IMR-90 (cell line): Measurements from ENCODE around the gene TMEM82. TPM values are rescaled to one million over a fixed set of nuclear protein-coding genes. Genes with fewer than 3 reads are reported as not detected.

ENCODE experiments used
- ATAC-seq: fragments of 200-7000 bp; cut with Tn5 transposase; 2 replicates; pipeline ENCODE4 v1.9.1; 2020; ENCODE audit warnings: low read depth, mild to moderate bottlenecking, moderate library complexity
- BruUV-seq: library from RNA; stranded (reverse); fragments of 400-500 nt; replicated peaks from 2 replicates; lab custom pipeline; 2021; lab: Mats Ljungman, UMichigan
- CTCF ChIA-PET: fragments of 300-600 bp; formaldehyde crosslinking; extraction: SDS; loops from one replicate; lab custom pipeline; 2021; ENCODE audit warnings: antibody characterized with exemption; lab: Yijun Ruan, JAX
- POLR2A ChIA-PET: fragments of 300-600 bp; sonication (Branson Sonifier 250); formaldehyde crosslinking; loops from one replicate; lab custom pipeline; 2022; ENCODE audit warnings: antibody characterized with exemption; ENCODE audit not compliant: unreplicated experiment; lab: Charles Lee
- DNase-seq: peaks from one replicate; pipeline ENCODE4 v3.0.0; 2013
- H2AFZ ChIP-seq: replicated peaks from 2 replicates; pipeline ENCODE3; 2013; ENCODE audit warnings: low read length, mild to moderate bottlenecking; ENCODE audit not compliant: poor library complexity
- H2AK5ac ChIP-seq: 2 replicates; pipeline ENCODE4 v1.6.1; 2013; ENCODE audit warnings: low read depth, low read length, inconsistent platforms
- H2AK9ac ChIP-seq: replicated peaks from 2 replicates; pipeline ENCODE3; 2013; ENCODE audit warnings: mild to moderate bottlenecking, low read depth, low read length, moderate library complexity; ENCODE audit not compliant: poor library complexity
- H2BK120ac ChIP-seq: 2 replicates; pipeline ENCODE4 v1.6.1; 2013; ENCODE audit warnings: low read depth, low read length, inconsistent platforms
- H2BK15ac ChIP-seq: 3 replicates; pipeline ENCODE4 v1.6.1; 2013; ENCODE audit warnings: low read depth, low read length, inconsistent platforms
- H2BK20ac ChIP-seq: 2 replicates; pipeline ENCODE4 v1.6.1; 2013; ENCODE audit warnings: low read depth, mild to moderate bottlenecking, inconsistent platforms, low read length, moderate library complexity
- H2BK5ac ChIP-seq: 2 replicates; pipeline ENCODE4 v1.6.1; 2013; ENCODE audit warnings: mild to moderate bottlenecking, low read depth, low read length, inconsistent platforms; ENCODE audit not compliant: poor library complexity, severe bottlenecking
- H3K14ac ChIP-seq: replicated peaks from 2 replicates; pipeline ENCODE4 v1.6.1; 2013; ENCODE audit warnings: low read depth, low read length, inconsistent platforms
- H3K18ac ChIP-seq: 2 replicates; pipeline ENCODE4 v1.6.1; 2013; ENCODE audit warnings: low read depth, low read length, control low read depth
- H3K23ac ChIP-seq: 2 replicates; pipeline ENCODE4 v1.6.1; 2013; ENCODE audit warnings: low read depth, low read length, inconsistent platforms
- H3K27ac ChIP-seq: 2 replicates; pipeline ENCODE4 v1.5.1; 2013; ENCODE audit warnings: mild to moderate bottlenecking, control low read depth, low read length; ENCODE audit not compliant: insufficient read depth
- H3K27me3 ChIP-seq: 2 replicates; pipeline ENCODE4 v1.6.1; 2013; ENCODE audit warnings: low read length; ENCODE audit not compliant: control insufficient read depth, insufficient read depth
- H3K36me3 ChIP-seq: 2 replicates; pipeline ENCODE4 v1.6.1; 2013; ENCODE audit warnings: low read length, mixed read lengths; ENCODE audit not compliant: control insufficient read depth, insufficient read depth
- H3K4ac ChIP-seq: 2 replicates; pipeline ENCODE4 v1.6.1; 2013; ENCODE audit warnings: low read depth, low read length, inconsistent platforms
- H3K4me1 ChIP-seq: 2 replicates; pipeline ENCODE4 v1.6.1; 2013; ENCODE audit warnings: low read length, mixed read lengths; ENCODE audit not compliant: control insufficient read depth, insufficient read depth
- H3K4me2 ChIP-seq: 2 replicates; pipeline ENCODE4 v1.6.1; 2013; ENCODE audit warnings: low read depth, mild to moderate bottlenecking, control low read depth, low read length, moderate library complexity
- H3K4me3 ChIP-seq: 2 replicates; pipeline ENCODE4 v1.5.1; 2013; ENCODE audit warnings: low read depth, mild to moderate bottlenecking, control low read depth, low read length, moderate library complexity; ENCODE audit not compliant: insufficient read depth
- H3K56ac ChIP-seq: 2 replicates; pipeline ENCODE4 v1.6.1; 2013; ENCODE audit warnings: low read length, inconsistent platforms; ENCODE audit not compliant: insufficient read depth; ENCODE audit errors: extremely low read depth
- H3K79me1 ChIP-seq, 2 experiments: 2 replicates each; pipeline ENCODE4 v1.6.1; 2013; ENCODE audit warnings: low read length in 2 of 2, inconsistent platforms in 1 of 2, low read depth in 1 of 2
- H3K9ac ChIP-seq: 2 replicates; pipeline ENCODE4 v1.6.1; 2013; ENCODE audit warnings: low read depth, low read length, control low read depth
- H3K9me1 ChIP-seq: 2 replicates; pipeline ENCODE4 v1.6.1; 2013; ENCODE audit warnings: low read length, inconsistent platforms; ENCODE audit not compliant: insufficient read depth
- H3K9me3 ChIP-seq: 2 replicates; pipeline ENCODE4 v1.6.1; 2013; ENCODE audit warnings: low read length; ENCODE audit not compliant: control insufficient read depth, insufficient read depth
- H4K20me1 ChIP-seq: 2 replicates; pipeline ENCODE4 v1.6.1; 2013; ENCODE audit warnings: low read length, inconsistent platforms; ENCODE audit not compliant: insufficient read depth
- H4K5ac ChIP-seq: 2 replicates; pipeline ENCODE4 v1.6.1; 2013; ENCODE audit warnings: mild to moderate bottlenecking, low read depth, low read length, control low read depth
- H4K8ac ChIP-seq, 2 experiments: 2 replicates each; pipeline ENCODE4 v1.6.1; 2013; ENCODE audit warnings: low read depth in 2 of 2, low read length in 2 of 2, control low read depth in 1 of 2, inconsistent platforms in 1 of 2
- H4K91ac ChIP-seq: 2 replicates; pipeline ENCODE4 v1.6.1; 2013; ENCODE audit warnings: low read depth, low read length, inconsistent platforms; ENCODE audit not compliant: insufficient read depth
- CEBPB ChIP-seq: IDR thresholded peaks from 2 replicates; pipeline ENCODE4 v1.6.1; 2012; ENCODE audit warnings: low read depth, low read length, improper control_type of control experiment
- ELK1 ChIP-seq: fragments of 150-350 bp; IDR thresholded peaks from 2 replicates; pipeline ENCODE4 v1.6.1; 2016; ENCODE audit warnings: low read depth, mild to moderate bottlenecking, low read length, moderate library complexity, borderline replicate concordance
- FOS ChIP-seq: fragments of 150-350 bp; IDR thresholded peaks from 2 replicates; pipeline ENCODE4 v1.6.1; 2016; ENCODE audit warnings: low read depth, low read length
- MAFK ChIP-seq: IDR thresholded peaks from 2 replicates; pipeline ENCODE4 v1.6.1; 2012; ENCODE audit warnings: low read depth, low read length, improper control_type of control experiment
- MAZ ChIP-seq: IDR thresholded peaks from 2 replicates; pipeline ENCODE4 v1.6.1; 2012; ENCODE audit warnings: low read depth, mild to moderate bottlenecking, low read length, improper control_type of control experiment, moderate library complexity, borderline replicate concordance
- NFE2L2 ChIP-seq: fragments of 150-350 bp; IDR thresholded peaks from 2 replicates; pipeline ENCODE4 v1.6.1; 2016; ENCODE audit warnings: low read depth, mild to moderate bottlenecking, low read length
- RAD21 ChIP-seq: IDR thresholded peaks from 2 replicates; pipeline ENCODE4 v1.6.1; 2012; ENCODE audit warnings: low read length, improper control_type of control experiment
- RFX5 ChIP-seq: IDR thresholded peaks from 2 replicates; pipeline ENCODE4 v1.8.0; 2012; ENCODE audit warnings: low read depth, mild to moderate bottlenecking, low read length, moderate library complexity
- USF2 ChIP-seq: fragments of 150-350 bp; IDR thresholded peaks from 2 replicates; pipeline ENCODE4 v1.6.1; 2017; ENCODE audit warnings: mild to moderate bottlenecking, antibody characterized with exemption, low read length, low read depth
- WGBS, 2 experiments: methylation state at CpG; one replicate each; pipeline versions ENCODE4 v1.1.5 to v1.1.7; 2013; ENCODE audit warnings: missing lambda C conversion rate in 2 of 2; ENCODE audit not compliant: insufficient read length in 1 of 2; ENCODE audit errors: extremely low coverage in 2 of 2; 5-methylcytosine and 5-hydroxymethylcytosine counted together
- dilution Hi-C: fragments of 300-500 bp; cut with HindIII; formaldehyde crosslinking; loops from one replicate; pipeline ENCODE4 v1.14.3; 2018; ENCODE audit warnings: low sequenced_read_pairs; ENCODE audit not compliant: unreplicated experiment
- in situ Hi-C: fragments of 300-500 bp; cut with MboI; formaldehyde crosslinking; loops from 3 replicates; pipeline ENCODE4 v1.14.3; 2019; ENCODE audit warnings: low sequenced_read_pairs, inconsistent platforms, mixed read lengths
- intact Hi-C: fragments of 100-400 bp; cut with micrococcal nuclease; formaldehyde crosslinking; loops from 2 replicates; pipeline ENCODE4 v1.10.0; 2022
- polyA plus RNA-seq, 3 experiments: library from polyadenylated mRNA; depleted of rRNA; stranded (reverse); fragments of >200 nt; gene quantifications; 2 replicates each; pipeline ENCODE4 v1.2.3, GENCODE V29; 2012; ENCODE audit warnings: low replicate concordance in 1 of 3
- total RNA-seq: library from RNA; depleted of rRNA; stranded (reverse); fragments of >200 nt; gene quantifications from 2 replicates; pipeline ENCODE4 v1.2.3, GENCODE V29; 2012

TMEM82 gene
- total and polyA plus RNA-seq, 2 of the 4 experiments (the other 2 are of a cell fraction): not detected

- H2AK5ac ChIP-seq: no peak overlapping the region
- no peaks in the 10 kb centered on the region for H3K9me1 ChIP-seq
- no peak overlapping the region for H3K56ac ChIP-seq
- CTCF ChIA-PET: no interaction called here
- no peak overlapping the region for H2BK120ac ChIP-seq
- no peak overlapping the region for H3K23ac ChIP-seq
- no peaks in the 10 kb centered on the region for H3K36me3 ChIP-seq
- in situ Hi-C loops (no loop called here), dilution Hi-C loops (no loop called here), intact Hi-C loops (no loop called here)
- H3K79me1 ChIP-seq: peaks cover 0 to 13% of the 10 kb centered on the region in 2 experiments; a peak in 3 of 4 replicates
- H3K27me3 ChIP-seq: no peaks in the 10 kb centered on the region
- H2AFZ ChIP-seq: no peak overlapping the region
- BruUV-seq: no TSS peak
- no peak overlapping the region for H2BK5ac ChIP-seq
- no peak overlapping the region for H3K4ac ChIP-seq
- no peak overlapping the region for H4K8ac ChIP-seq
- no CpG with 5 or more reads among the region's 2 CpGs for WGBS, 2 experiments
- peaks cover 9% of the 10 kb centered on the region for H3K4me1 ChIP-seq
- no peak overlapping the region for H2BK20ac ChIP-seq
- H3K9ac ChIP-seq: no peak overlapping the region
- no peak overlapping the region for H3K4me2 ChIP-seq
- no peak for DNase-seq
- H3K18ac ChIP-seq: no peak overlapping the region
- POLR2A ChIA-PET: no interaction called here
- no peak overlapping the region for H2BK15ac ChIP-seq
- no peak overlapping the region for H4K5ac ChIP-seq
- no peak overlapping the region for H3K27ac ChIP-seq
- TF ChIP-seq USF2: no peak
- no peak for TF ChIP-seq MAFK
- TF ChIP-seq ELK1: no peak
- TF ChIP-seq RFX5: no peak
- no peak for TF ChIP-seq FOS
- TF ChIP-seq CEBPB: no peak
- no peak for TF ChIP-seq MAZ
- no peak for TF ChIP-seq RAD21
- TF ChIP-seq NFE2L2: no peak
- ATAC-seq: no peak
- no peaks in the 10 kb centered on the region for H3K9me3 ChIP-seq
- no peak overlapping the region for H4K91ac ChIP-seq
- no peak overlapping the region for H2AK9ac ChIP-seq
- no peak overlapping the region for H3K14ac ChIP-seq
- no peaks in the 10 kb centered on the region for H4K20me1 ChIP-seq
- H3K4me3 ChIP-seq: no peak overlapping the region
These were observed 12.8 kb downstream of the TMEM82 start for GRCh38 chr1:15755021-15755645.
